HCT116 (cell line): ENCODE data around the gene NSRP1. TPM values are rescaled to one million over a fixed set of nuclear protein-coding genes. Genes with fewer than 3 reads are reported as not detected.

Experiments used
- ATAC-seq: fragments of 200-7000 bp; cut with Tn5 transposase; 2 replicates; pipeline ENCODE4 v1.9.1; 2020; ENCODE audit warnings: mild to moderate bottlenecking, moderate library complexity
- BruUV-seq: library from RNA; stranded (reverse); fragments of 400-500 nt; replicated peaks from 2 replicates; lab custom pipeline; 2021; lab: Mats Ljungman, UMichigan
- CTCF ChIA-PET: fragments of 300-600 bp; sonication (Branson Sonifier 250); formaldehyde crosslinking; loops from one replicate; lab custom pipeline; 2021; ENCODE audit warnings: antibody characterized with exemption; lab: Charles Lee
- POLR2A ChIA-PET: fragments of 300-600, 350-600 bp; sonication (Branson Sonifier 250); formaldehyde crosslinking; loops from one replicate; lab custom pipeline; 2021; ENCODE audit warnings: antibody characterized with exemption; lab: Charles Lee
- RAD21 ChIA-PET, 2 experiments: fragments of 300-600 bp; sonication (Branson Sonifier 250); formaldehyde crosslinking; loops; one replicate each; lab custom pipeline; 2023; ENCODE audit warnings: low total read pairs in 2 of 2; ENCODE audit not compliant: uncharacterized antibody in 2 of 2, unreplicated experiment in 2 of 2, low non-redundant PET in 1 of 2; lab: Charles Lee
- DNase-seq: peaks from one replicate; pipeline ENCODE4 v3.0.0-alpha.2; 2010; ENCODE audit warnings: low read depth, low spot score
- H2AFZ ChIP-seq: fragments of 200-600 bp; shearing (Covaris generic), sonication (generic); 2 replicates; pipeline ENCODE4 v1.6.1; 2017; ENCODE audit warnings: low read depth, mixed run types, mixed read lengths, antibody characterized with exemption, low read length; ENCODE audit not compliant: poor library complexity, severe bottlenecking
- H3K27ac ChIP-seq: 2 replicates; pipeline ENCODE4 v1.5.1; 2012; ENCODE audit warnings: low read depth, low read length
- H3K27me3 ChIP-seq: fragments of 200-600 bp; sonication (generic); 2 replicates; pipeline ENCODE4 v1.6.1; 2016; ENCODE audit warnings: mixed run types, low read length, mixed read lengths; ENCODE audit not compliant: insufficient read depth
- H3K36me3 ChIP-seq, 2 experiments: fragments of 200-500 bp in 1 of 2; fragments of 200-600 bp in 1 of 2; sonication (Bioruptor generic) in 1 of 2; sonication (generic) in 1 of 2; 2 replicates each; pipeline versions ENCODE4 v1.5.1 to v1.6.1; 2014 to 2016; ENCODE audit warnings: low read length in 2 of 2, inconsistent platforms in 1 of 2, mixed read lengths in 1 of 2, mixed run types in 1 of 2; ENCODE audit not compliant: insufficient read depth in 2 of 2, control insufficient read depth in 1 of 2
- H3K4me1 ChIP-seq, 2 experiments: fragments of 200-600 bp in 1 of 2; sonication (generic) in 1 of 2; 2 replicates each; pipeline versions ENCODE4 v1.5.1 to v1.6.1; 2012 to 2017; ENCODE audit warnings: low read length in 2 of 2, inconsistent platforms in 1 of 2, mild to moderate bottlenecking in 1 of 2, mixed read lengths in 1 of 2, mixed run types in 1 of 2, moderate library complexity in 1 of 2; ENCODE audit not compliant: insufficient read depth in 2 of 2, control insufficient read depth in 1 of 2
- H3K4me2 ChIP-seq: fragments of 200-600 bp; sonication (generic); 2 replicates; pipeline ENCODE4 v1.6.1; 2017; ENCODE audit warnings: mixed run types, low read length, mixed read lengths
- H3K4me3 ChIP-seq, 2 experiments: fragments of 200-600 bp in 1 of 2; sonication (generic) in 1 of 2; replicated peaks in 1 of 2; 2 replicates each; pipeline ENCODE4 v1.5.1; 2011 to 2016; ENCODE audit warnings: low read length in 2 of 2, control low read depth in 1 of 2, low read depth in 1 of 2, mild to moderate bottlenecking in 1 of 2, mixed read lengths in 1 of 2, mixed run types in 1 of 2
- H3K79me2 ChIP-seq: fragments of 200-600 bp; sonication (generic); 2 replicates; pipeline ENCODE4 v1.6.1; 2017; ENCODE audit warnings: mild to moderate bottlenecking, mixed run types, low read length, moderate library complexity, mixed read lengths; ENCODE audit not compliant: insufficient read depth
- H3K9ac ChIP-seq: fragments of 200-600 bp; sonication (generic); 2 replicates; pipeline ENCODE4 v1.6.1; 2016; ENCODE audit warnings: low read length, mixed read lengths
- H3K9me2 ChIP-seq: fragments of 200-600 bp; sonication (generic), shearing (Covaris generic); 2 replicates; pipeline ENCODE4 v1.6.1; 2017; ENCODE audit warnings: mixed run types, mild to moderate bottlenecking, moderate library complexity; ENCODE audit not compliant: insufficient read depth
- H3K9me3 ChIP-seq, 2 experiments: fragments of 200-500 bp in 1 of 2; fragments of 200-600 bp in 1 of 2; sonication (Bioruptor generic) in 1 of 2; sonication (generic) in 1 of 2; 2 replicates each; pipeline ENCODE4 v1.6.1; 2014 to 2017; ENCODE audit warnings: low read length in 2 of 2, mixed read lengths in 2 of 2, inconsistent platforms in 1 of 2, low read depth in 1 of 2, mild to moderate bottlenecking in 1 of 2, mixed run types in 1 of 2, moderate library complexity in 1 of 2; ENCODE audit not compliant: control insufficient read depth in 1 of 2, insufficient read depth in 1 of 2
- H4K20me1 ChIP-seq: fragments of 200-600 bp; sonication (generic), shearing (Covaris generic); 2 replicates; pipeline ENCODE4 v1.6.1; 2017; ENCODE audit warnings: mixed run types, mild to moderate bottlenecking, moderate library complexity; ENCODE audit not compliant: insufficient read depth
- CEBPB ChIP-seq: IDR thresholded peaks from 2 replicates; pipeline ENCODE4 v1.6.1; 2012; ENCODE audit warnings: low read depth
- RAD21 ChIP-seq: IDR thresholded peaks from 2 replicates; pipeline ENCODE4 v1.6.1; 2012; ENCODE audit warnings: low read depth, mild to moderate bottlenecking
- TCF7L2 ChIP-seq: IDR thresholded peaks from 2 replicates; pipeline ENCODE4 v1.7.0; 2011; ENCODE audit warnings: borderline replicate concordance, inconsistent platforms; ENCODE audit not compliant: insufficient read depth, insufficient read length; ENCODE audit errors: extremely low read depth
- YY1 ChIP-seq: IDR thresholded peaks from 2 replicates; pipeline ENCODE4 v1.6.1; 2011; ENCODE audit warnings: low read length, low read depth, moderate library complexity, mild to moderate bottlenecking; ENCODE audit not compliant: insufficient replicate concordance; ENCODE audit errors: extremely low read depth
- intact Hi-C: fragments of 100-400 bp; cut with micrococcal nuclease; formaldehyde crosslinking; loops from 2 replicates; pipeline ENCODE4 v1.10.0; 2022
- total RNA-seq: library from RNA; stranded (reverse); gene quantifications from one replicate; pipeline ENCODE4 v1.2.1, GENCODE V29; 2021; ENCODE audit not compliant: unreplicated experiment
- TF ChIP-seq, protein P1 (sequence below): IDR thresholded peaks from 2 replicates; pipeline ENCODE4 v1.6.1; 2012; ENCODE audit warnings: low read depth

Gene NSRP1
- total RNA-seq, 1 experiment from 2014 or later: 24.9 TPM

GRCh38 chr17:30173649-30174048, 57.0 kb downstream of the NSRP1 start:
- peaks cover 53% of the 10 kb centered on the region for H3K79me2 ChIP-seq
- H3K36me3 ChIP-seq: peaks cover 13 to 17% of the 10 kb centered on the region in 2 experiments
- H3K4me2 ChIP-seq: no peak overlapping the region
- H3K27ac ChIP-seq: no peak overlapping the region
- H3K4me1 ChIP-seq: no peaks in the 10 kb centered on the region
- H2AFZ ChIP-seq: no peak overlapping the region
- TF ChIP-seq, protein P1, sequence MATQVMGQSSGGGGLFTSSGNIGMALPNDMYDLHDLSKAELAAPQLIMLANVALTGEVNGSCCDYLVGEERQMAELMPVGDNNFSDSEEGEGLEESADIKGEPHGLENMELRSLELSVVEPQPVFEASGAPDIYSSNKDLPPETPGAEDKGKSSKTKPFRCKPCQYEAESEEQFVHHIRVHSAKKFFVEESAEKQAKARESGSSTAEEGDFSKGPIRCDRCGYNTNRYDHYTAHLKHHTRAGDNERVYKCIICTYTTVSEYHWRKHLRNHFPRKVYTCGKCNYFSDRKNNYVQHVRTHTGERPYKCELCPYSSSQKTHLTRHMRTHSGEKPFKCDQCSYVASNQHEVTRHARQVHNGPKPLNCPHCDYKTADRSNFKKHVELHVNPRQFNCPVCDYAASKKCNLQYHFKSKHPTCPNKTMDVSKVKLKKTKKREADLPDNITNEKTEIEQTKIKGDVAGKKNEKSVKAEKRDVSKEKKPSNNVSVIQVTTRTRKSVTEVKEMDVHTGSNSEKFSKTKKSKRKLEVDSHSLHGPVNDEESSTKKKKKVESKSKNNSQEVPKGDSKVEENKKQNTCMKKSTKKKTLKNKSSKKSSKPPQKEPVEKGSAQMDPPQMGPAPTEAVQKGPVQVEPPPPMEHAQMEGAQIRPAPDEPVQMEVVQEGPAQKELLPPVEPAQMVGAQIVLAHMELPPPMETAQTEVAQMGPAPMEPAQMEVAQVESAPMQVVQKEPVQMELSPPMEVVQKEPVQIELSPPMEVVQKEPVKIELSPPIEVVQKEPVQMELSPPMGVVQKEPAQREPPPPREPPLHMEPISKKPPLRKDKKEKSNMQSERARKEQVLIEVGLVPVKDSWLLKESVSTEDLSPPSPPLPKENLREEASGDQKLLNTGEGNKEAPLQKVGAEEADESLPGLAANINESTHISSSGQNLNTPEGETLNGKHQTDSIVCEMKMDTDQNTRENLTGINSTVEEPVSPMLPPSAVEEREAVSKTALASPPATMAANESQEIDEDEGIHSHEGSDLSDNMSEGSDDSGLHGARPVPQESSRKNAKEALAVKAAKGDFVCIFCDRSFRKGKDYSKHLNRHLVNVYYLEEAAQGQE: no peak
- TF ChIP-seq, all 23 proteins: peak for 0
- POLR2A ChIA-PET: no interaction called here
- DNase-seq: no peak
- Histone ChIP-seq H3K27me3 (no peaks in the 10 kb centered on the region), H3K9me2 (no peaks in the 10 kb centered on the region), H3K9ac (no peak overlapping the region), H4K20me1 (peaks cover 4% of the 10 kb centered on the region; the same call in 1 of the 2 replicates), H3K9me3 (no peaks in the 10 kb centered on the region), H3K4me3 (no peak overlapping the region)
- CTCF ChIA-PET: no interaction called here
- intact Hi-C loops: no loop called here
- RAD21 ChIA-PET: no interaction called here
- BruUV-seq: no TSS peak
- ATAC-seq: no peak

DNA sequence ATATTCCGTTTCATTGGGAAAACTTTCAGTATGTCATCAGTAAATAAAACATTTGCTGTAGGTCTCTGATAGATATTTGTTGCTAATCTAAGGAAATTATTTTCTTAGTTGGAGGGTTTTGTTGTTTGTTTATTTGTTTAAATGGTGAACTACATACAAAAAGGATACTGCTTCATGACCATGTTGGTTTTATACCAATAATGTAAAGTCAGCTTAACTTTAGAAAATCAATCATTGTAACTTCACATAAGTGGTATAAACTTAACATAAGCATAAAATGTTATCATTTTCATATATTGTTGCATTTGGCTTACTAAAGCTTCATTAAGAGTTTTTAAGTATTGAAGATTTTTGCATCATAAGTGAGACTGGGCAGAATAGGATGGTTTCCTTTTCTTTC, 57.9 kb downstream of the NSRP1 start:
- RAD21 ChIA-PET: no interaction called here
- H3K9me2 ChIP-seq: no peaks in the 10 kb centered on the region
- no peaks in the 10 kb centered on the region; the same call in 1 of the 2 replicates for H4K20me1 ChIP-seq
- DNase-seq (no peak), ATAC-seq (no peak)
- H3K4me1 ChIP-seq: no peaks in the 10 kb centered on the region
- intact Hi-C loops: no loop called here
- H3K4me3 ChIP-seq: no peak overlapping the region
- POLR2A ChIA-PET: no interaction called here
- H3K9ac ChIP-seq: no peak overlapping the region
- no peak for TF ChIP-seq TCF7L2
- no peak for TF ChIP-seq RAD21
- TF ChIP-seq CEBPB: no peak
- TF ChIP-seq YY1: no peak
- no TSS peak for BruUV-seq
- peaks cover 20 to 21% of the 10 kb centered on the region in 2 experiments for H3K36me3 ChIP-seq
- H3K79me2 ChIP-seq: peaks cover 44% of the 10 kb centered on the region
- H2AFZ ChIP-seq: no peak overlapping the region
- no peaks in the 10 kb centered on the region for H3K27me3 ChIP-seq
- no peak overlapping the region for H3K27ac ChIP-seq
- CTCF ChIA-PET: no interaction called here
- no peaks in the 10 kb centered on the region for H3K9me3 ChIP-seq
- no peak overlapping the region for H3K4me2 ChIP-seq
